GOT3 (cell line): ENCODE measurements around the gene FCHO1.

Source experiments
- DNase-seq: peaks from one replicate; lab custom pipeline; 2025; ENCODE audit warnings: mixed read lengths; lab: John Stamatoyannopoulos, UW

Gene FCHO1

DNA sequence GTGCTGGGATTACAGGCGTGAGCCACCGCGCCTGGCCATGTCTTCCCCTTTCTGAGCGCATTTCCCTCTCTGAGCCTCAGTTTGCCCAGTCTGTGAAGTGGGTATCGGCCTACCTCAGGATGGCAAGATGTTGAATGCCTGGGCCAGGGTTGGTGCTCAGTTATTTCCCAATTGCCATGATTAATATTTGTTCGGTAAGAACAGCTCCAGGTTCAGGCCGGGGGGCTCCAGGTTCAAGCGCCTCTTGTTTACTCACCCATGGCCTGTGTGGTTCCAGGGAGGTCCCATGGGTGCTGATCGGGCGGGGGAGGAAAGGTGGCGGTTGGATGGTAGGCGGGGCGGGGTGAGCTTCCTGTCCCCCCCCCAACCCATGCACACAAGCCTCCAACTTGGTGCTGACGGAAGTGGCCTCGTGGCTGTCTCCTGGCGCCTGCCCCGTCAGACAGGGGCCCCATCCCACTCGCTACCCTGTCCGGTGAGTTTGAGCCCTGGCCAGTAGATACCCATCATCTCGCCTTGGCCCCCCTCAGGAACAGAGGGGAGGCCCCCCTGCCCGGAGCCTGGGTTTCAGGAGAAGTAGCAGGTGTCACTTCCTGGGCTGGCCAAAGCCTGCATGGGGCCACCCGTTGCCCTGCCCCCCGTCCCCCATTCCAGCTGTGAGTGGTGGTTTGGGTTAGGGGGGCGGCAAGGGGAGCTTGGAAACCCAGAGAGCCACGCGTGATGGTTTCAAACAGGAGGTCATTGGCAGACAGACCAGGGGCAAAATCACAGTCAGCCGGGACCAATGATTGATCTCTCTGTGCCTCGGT lies at the start of gene FCHO1:
Gene FCHO1 (plus strand): TSS at position 375 of the 809 bp plus-strand sequence. CDS start 3,688 bp downstream, outside the sequence.
- DNase-seq: no peak

- DNase-seq: no peak
Measured at GRCh38 chr19:17703824-17704463, 47.3 kb upstream of the FCHO1 start.

- DNase-seq: no peak
Measured at GRCh38 chr19:17706750-17707181, 44.5 kb upstream of the FCHO1 start.

- no peak for DNase-seq
Measured at GRCh38 chr19:17711851-17712250, 39.4 kb upstream of the FCHO1 start.

DNA sequence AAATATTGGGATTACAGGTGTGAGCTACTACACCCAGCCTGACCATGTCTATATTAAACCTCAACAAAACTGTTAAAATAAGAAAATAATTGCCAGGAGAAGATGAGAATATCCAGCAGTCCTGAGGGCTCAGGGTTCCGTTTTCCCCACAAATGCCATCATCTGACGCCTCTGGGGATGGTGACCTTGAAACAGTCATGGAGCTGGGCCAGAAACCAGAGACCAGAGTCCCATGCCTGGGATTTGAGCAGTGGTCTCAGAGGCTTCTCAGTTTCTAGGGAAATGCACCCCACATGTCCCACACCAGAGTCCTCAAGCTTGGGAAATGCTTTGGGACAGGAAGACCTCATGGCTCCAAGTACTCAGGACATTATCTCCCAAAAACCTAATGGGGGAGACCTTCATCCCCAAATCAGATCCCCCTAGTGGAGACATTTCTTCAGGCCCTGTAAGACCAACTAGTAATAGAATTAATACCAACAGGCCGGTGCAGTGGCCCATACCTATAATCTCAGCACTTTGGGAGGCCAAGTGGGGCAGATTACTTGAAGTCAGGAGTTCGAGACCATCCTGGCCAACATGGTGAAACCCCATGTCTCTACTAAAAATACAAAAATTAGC lies 34.9 kb upstream of the FCHO1 start:
- no peak for DNase-seq

DNA sequence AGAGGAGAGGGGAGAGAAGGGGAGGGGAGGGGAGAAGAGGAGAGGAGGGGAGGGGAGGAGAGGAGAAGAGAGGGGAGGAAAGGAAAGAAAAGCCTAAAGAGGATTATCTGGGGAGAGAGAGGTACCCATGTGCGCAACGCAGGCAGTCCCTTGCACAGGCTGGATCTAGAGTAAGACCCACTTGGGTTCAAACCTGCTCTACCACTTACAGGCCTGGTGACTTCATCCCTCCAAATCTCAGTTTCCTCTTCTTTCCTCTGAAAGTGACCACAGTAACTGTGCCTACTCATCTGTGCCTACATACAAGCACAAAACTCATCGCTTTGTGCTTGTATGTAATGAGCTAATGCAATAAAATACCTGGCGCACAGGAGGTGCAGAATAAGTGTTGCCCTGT lies 32.7 kb upstream of the FCHO1 start:
- DNase-seq: no peak

- DNase-seq: no peak
Measured at GRCh38 chr19:17718947-17719711, 32.1 kb upstream of the FCHO1 start, which contains the start of gene MAP1S. Gene MAP1S, plus strand, starts transcription at chr19:17719480. Its CDS starts 23 bp downstream, at chr19:17719503.

DNA sequence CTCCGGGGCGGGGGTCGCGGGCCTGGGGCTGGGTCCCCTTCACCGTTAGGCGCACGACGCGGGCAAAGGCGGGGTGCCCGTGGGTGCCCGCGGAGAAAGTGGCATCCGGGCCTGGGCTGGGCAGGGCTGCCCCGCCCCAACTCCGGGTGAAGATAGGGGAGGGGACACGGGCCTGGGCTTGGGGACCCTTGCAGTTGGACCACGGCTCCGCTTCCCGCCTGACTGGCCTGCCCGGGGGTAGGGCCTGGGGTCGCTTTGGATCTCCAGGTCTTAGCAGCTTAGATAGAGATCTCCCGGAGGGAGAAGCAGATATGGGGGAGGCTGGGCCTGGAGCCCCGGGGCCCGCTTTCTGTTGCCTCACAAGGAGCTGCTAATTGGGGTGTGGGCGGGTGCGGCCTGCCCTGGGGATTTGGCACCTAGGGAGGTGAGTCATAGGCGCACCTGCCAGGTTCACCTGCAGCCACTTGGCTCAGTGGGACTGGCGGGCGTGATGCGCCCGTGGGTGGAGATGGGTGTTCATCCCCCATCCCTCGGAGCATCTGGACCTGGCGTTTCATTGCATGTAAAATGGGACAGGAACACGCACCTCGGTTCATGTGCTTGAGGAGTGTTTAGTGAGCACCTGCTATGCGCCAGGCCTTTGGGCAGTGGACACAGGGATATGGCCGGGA lies 31.4 kb upstream of the FCHO1 start:
- DNase-seq: no peak

- no peak for DNase-seq
Measured at GRCh38 chr19:17720440-17720839, 30.8 kb upstream of the FCHO1 start.

DNA sequence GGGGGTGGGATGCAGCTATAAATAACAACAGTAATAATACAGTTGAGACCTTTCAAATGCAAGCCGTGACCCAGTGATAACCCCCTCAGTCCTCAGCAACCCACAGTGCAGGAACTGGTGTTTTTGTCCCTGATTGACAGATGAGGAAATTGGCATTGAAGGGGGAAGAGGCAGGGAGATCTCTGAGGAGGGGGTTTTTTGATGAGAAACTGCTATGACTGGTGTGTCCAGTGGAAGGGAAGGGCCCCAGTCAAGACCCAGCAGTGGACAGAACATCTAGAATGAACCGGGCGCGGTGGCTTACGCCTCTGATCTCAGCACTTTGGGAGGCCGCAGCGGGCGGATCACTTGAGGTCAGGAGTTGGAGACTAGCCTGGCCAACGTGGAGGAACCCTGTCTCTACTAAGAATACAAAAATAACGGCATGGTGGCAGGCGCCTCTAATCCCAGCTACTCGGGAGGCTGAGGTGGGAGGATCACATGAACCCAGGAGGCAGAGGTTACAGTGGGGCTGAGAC lies 30.1 kb upstream of the FCHO1 start:
- no peak for DNase-seq

DNA sequence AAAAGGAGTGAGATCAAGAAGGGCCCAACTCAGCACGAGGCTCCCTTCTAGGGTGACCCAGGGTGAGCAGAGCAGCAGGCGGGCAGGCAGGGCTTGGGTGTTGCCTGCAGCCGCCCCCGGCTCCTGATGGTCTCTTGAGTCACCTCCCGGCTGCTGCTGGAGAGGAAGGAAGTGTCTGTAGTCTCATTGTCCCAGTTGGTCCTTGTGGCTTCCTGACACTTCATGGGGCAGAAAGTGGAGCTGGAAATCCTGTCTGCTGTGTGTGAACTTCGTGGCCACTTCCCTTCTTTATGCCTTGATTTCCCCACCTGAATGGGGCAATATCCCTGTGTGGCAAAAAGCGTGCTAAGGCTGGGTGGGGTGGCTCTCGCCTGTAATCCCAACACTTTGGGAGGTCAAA lies 29.5 kb upstream of the FCHO1 start:
- no peak for DNase-seq

GRCh38 chr19:17722655-17723240 lies 28.5 kb upstream of the FCHO1 start:
- DNase-seq: no peak

GRCh38 chr19:17724655-17725054 lies 26.6 kb upstream of the FCHO1 start:
- DNase-seq: no peak

DNA sequence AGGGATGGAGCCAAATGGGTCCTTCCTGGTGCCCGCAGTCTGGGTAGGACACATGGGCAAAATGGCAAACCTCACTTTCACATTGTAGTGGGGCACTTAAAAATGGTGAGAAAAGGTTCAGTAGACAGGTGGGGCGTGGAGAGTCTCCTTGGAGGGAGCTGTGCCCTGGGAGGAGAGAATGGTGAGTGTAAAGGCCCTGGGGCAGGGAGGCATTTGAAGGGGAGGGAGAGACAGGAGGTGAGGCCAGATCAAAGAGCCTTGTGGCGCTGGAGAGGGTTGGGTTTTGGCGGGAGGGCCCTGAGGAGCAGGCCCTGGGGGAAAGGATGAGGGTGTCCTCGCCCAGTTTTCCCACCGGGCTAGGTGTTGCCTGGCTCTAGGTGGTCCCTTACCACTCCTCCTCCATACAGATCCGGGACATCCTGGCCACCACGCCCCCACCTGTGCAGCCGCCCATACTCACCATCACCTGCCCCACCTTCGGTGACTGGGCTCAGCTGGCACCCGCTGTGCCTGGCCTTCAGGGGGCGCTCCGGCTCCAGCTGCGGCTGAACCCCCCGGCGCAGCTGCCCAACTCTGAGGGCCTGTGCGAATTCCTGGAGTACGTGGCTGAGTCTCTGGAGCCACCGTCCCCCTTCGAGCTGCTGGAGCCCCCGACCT lies 25.7 kb upstream of the FCHO1 start:
- DNase-seq: no peak

- no peak for DNase-seq
Measured at GRCh38 chr19:17726136-17726741, 25.0 kb upstream of the FCHO1 start.

- DNase-seq: no peak
Measured at GRCh38 chr19:17726964-17727773, 24.1 kb upstream of the FCHO1 start.

GRCh38 chr19:17727843-17728242 lies 23.4 kb upstream of the FCHO1 start:
- no peak for DNase-seq

DNA sequence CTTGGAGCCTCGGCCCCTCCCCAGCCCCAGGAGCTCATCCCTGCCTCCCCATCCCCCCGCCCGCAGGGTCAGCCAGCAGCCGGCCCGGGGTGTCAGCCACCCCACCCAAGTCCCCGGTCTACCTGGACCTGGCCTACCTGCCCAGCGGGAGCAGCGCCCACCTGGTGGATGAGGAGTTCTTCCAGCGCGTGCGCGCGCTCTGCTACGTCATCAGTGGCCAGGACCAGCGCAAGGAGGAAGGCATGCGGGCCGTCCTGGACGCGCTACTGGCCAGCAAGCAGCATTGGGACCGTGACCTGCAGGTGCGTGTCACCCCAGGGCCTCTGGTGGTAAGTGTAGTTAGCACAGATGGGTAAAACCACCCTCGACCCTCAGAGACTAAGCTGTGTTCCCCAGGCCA lies 18.1 kb upstream of the FCHO1 start:
- DNase-seq: no peak

DNA sequence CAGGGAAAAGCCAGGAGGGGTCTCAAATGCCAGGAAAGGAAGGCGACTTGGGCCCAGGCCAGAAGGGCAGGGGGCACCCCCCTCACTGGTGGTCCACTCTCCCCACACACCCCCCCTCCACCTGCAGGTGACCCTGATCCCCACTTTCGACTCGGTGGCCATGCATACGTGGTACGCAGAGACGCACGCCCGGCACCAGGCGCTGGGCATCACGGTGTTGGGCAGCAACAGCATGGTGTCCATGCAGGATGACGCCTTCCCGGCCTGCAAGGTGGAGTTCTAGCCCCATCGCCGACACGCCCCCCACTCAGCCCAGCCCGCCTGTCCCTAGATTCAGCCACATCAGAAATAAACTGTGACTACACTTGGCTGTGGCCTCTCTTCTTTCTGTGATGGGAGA lies 17.1 kb upstream of the FCHO1 start:
- DNase-seq: no peak
